Activated T-cell treated with anti-CD3 and anti-CD28 coated beads for 4 hours (primary cell): ENCODE results near the gene CHRM4.
A peak's percentile ranks its signal among the peaks of the same experiment; 100 is the strongest.

ENCODE experiments used
- DNase-seq: peaks from one replicate; pipeline ENCODE4 v3.0.0-alpha.2; 2020

The CHRM4 gene

DNA sequence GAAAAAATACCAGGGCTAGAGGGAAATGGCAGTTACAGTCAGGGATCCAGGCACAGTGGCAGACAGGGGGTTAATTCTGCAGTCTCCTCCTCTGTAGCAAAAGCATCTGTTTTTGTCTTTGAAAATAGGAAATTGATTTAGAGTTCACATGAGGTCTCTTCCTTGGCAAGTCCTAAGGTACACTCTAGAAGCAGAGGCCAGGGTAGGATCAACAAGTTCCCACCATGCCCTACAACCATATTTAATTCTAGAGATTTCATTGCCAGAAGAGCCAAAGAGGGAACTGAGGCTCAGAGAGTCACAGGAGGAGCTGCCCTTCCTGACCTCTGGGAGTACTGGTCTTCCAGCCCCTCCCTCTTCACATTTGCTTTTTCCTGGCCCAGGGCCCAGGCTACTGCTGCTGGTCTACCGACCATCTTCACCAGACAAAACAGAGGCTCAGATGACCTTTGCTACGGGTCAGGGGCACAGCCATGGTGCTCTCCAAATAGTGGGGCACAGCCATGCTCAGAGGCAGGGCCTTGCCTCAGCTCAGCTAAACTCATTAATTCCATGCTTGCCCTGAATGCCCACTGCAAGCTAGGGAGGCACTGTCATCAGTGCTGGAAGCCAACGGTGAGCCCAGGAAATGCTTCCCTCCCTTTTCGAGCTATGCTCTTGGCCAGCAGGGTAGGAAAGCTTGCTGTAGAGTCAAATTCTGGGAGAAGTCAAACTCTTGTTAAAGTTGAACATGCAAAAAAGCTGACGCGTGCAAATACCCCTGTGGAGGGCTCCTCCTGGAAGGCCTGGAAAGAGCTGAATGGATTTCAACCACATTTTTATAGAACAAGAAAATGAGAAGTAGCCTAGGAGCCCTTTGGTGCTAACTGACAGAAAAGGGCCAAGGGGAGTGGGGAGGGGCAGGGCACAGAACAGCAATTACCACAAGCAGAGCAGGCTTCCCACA, 11.7 kb upstream of the CHRM4 start:
- DNase-seq, result no peak

DNA sequence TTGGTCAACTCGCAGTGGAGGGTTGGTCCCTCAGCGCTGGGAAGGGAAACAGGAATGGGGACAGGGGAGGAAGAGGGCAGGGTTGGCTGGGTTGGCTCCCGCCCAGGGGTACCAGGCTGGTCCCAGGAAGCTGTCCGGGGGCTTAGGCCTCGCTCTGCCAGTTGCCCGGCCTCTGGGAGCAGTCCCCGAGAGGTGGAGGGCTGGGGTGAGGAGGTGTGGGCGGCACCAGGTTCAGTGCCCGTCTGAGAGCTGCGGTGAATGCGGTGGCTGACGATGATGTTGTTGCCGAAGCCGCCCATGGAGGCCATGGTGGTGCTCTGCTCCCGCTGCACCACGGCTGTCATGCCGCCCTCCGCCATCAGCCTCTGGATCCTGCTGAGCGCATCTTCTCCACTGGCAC, 6.0 kb upstream of the CHRM4 start:
- no peak for DNase-seq

DNA sequence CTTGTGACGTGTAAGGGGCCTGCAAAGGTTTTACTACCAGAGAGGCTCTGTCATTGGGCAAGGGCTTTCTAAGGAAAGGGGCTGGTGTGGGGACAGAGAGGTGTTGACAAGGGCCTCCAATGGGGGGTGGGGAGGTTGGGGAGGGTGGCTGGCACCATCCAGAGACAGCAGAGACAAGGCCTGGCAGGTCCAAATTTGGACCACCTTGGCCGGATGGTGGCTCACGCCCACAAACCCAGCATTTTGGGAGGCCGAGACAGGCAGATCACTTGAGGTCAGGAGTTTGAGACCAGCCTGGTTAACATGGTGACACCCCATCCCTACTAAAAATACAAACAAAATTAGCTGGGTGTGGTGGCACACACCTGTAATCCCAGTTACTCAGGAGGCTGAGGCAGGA, 2.2 kb upstream of the CHRM4 start:
- DNase-seq, result no peak

DNA sequence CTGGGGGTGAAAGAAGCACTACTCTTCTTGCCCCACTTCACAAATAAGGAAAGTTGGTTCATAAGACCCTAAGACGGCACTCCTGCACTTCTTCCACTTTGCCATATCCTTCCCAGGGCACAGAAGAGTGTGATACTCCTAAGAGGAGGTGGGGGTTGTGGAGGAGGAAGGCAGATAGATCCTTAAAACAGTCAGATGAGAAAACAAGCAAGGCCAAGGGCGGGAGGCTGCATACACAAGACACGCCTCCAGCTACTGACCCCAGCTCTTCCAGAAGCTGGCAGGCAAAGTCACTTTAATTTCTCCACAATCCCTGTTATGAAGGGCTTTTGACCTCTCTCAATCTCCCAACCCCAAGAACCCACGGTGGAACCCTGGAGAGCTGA, 1.6 kb upstream of the CHRM4 start:
- no peak for DNase-seq

DNA sequence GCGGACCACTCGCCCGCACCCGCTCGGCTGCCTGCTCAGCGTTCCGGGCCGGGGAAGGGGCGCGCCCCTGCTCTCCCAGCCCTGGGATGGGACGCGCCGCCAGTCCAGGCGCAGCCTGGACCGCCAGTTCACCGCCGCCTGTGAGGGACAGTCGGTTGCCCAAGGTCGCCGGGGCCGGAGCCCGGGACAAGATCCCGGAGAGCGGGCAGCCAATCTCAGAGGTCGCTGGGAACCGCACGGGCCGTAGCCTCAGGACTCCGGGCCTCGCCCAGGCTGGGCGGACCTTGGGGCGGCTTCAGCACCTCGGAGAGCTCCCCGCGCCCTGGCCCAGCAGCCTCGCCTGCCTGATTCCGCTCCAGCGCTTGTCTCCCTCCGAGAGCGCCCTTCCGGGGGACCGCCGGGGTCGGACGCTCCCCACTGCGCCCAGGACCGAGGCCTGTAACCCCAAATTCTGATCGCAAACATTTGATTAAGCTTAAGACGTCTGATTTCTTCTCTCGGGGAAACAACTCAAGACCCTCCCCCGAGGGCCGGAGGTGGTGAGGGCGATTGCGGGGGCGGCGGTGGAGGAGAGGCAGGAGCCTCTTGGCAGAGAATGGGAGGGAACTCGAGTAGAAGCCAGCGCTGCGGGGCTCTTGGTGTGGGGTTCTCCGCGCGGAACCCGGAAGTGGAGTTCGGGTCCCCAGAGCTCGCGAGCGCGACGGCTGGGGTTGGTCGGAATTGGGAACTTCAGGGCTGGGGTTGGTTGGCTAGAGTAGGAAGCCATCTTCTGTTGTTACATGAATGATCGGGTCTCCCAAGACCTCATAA, 1.1 kb upstream of the CHRM4 start:
- DNase-seq, result peak; percentile 55

DNA sequence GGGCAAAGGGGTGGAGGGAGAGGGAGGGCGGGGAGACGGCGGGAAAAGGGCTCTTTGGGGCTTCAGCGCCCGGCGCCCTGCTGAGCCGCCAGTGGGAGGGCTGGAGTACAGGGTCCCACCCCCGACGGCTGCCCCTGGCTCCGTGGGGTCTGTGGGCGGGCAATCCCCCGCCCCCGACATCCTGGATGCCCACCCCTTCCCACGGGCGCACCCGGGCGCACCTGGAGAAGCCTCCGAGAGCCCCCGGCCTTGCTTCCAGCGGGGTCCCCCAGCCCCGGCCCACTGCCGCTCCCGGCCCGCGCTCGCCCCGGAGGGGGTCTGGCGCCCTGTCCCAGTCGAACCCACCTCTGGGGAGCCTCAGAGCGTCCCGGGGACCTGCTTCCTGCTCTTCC, 394 bp downstream of the CHRM4 start:
- DNase-seq, result no peak

DNA sequence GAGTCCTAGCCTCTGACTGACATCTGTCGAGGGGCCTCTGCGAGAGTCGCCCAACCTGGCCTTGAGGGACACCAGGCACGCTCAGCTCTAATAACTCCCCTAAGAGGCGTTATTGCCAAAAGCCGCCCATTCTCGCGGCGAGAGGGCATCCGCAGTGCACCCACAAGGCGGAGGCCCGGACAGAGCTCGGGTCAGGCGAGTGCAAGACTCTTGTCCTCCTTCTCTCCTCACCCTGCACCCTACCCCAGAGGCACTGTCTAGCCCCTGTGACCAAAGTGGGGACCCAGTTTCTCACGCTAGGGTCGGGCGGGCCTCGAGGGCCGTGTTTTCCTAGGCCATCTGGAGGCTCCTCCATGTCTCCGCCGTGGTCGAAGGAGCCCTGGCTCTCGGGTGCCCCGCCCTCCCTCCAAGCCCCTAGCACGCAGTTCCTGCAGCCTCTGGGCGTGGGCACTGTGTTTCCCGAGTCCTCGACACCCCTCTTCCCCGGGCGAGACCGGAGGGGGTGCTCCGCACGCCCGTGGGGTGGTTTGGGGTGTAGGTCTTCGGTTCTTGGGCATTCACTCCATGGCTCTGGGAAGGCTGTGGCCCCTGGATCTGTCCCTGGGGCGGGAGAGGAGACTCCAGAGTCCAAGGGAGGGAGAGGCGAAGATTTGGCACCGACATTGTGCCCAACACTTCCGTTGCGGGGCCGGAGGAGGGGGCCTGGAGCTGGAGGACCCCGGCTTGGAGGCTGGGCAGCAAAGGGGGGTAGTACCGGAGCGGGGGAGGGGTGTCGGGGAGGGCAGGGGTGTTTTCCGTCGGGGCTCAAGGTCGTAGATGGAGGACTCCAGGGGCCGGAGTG, 1.0 kb downstream of the CHRM4 start:
- no peak for DNase-seq

DNA sequence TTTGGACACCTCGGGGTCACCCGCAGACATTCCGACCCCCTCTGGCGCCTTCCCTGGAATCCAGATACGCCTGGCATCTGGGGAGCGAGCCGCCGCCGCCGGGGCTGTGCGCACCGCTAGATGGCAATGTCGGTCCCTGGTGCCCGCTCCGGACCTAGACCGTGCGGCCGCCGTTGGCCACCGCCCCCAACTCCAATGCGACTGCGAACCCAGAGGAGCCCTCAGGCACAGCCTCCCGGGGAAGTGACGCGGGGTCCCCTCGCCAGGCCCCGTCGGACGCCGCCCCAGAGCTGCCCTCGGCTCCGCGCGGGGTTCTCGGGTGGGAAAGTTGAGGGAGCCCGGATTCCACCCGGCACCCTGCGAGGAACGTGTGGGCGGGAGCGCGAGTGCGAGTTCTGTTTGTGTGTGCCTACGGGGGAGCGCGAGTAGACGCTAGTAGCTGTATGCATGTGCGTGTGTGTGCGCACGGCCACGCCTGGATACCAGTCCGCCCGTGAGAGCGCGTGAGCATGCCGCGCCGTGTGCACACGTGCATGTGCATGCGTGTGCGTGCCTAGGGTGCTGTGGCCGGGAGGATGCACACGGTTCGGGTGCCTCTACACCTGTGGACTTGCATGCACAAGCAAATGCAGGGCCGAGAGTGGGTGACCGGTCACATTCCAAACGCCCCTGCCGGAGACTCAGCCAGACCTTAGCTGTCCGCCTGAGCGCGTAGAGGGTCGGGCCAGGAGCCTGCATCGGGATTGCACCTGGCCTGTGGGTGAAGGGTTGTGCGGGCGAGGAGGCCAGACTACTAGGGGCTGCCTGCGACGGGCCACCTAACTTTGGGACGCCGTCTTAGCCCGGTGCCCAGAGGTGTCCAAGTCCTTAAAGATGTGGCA, 1.9 kb downstream of the CHRM4 start:
- no peak for DNase-seq

DNA sequence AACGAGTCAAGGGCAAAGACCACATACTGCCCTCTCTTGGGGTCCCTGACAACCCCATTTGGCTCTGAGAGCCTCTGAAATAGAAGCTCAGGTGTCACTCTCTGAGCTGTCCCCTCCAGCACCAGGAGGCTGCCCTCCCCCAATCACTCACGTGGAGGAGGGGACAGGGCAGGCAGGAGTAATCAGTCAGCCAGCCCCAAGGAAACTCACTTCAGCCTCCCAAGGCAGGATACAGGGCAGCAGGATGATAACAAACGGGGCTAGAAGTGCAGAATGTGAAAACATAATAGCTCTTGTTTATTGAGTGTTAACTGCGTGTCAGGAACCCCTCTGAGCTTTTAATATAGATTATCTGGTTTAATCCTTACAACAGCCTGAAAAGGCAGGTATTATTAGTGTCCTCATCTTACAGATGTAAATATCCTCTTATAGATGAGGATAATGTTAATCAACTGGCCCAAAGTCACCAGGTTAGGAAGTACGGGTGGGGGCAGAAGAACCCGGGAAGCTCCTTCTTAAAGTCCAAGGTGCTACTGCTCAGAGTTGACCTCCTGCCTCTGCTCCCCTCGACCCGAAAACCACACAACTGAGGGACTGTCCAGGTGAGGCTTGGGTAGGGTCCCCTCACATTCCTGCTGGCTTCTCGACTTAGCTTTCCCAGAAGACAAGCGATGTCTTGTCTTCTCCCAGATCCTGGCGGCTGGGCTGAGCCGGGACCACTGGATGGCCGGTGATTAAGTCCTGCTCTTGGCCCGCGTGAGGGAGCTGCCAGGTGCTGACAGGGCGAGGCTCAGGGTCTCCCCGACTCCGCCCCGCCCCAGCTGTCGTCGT, 2.7 kb downstream of the CHRM4 start:
- DNase-seq, result no peak

DNA sequence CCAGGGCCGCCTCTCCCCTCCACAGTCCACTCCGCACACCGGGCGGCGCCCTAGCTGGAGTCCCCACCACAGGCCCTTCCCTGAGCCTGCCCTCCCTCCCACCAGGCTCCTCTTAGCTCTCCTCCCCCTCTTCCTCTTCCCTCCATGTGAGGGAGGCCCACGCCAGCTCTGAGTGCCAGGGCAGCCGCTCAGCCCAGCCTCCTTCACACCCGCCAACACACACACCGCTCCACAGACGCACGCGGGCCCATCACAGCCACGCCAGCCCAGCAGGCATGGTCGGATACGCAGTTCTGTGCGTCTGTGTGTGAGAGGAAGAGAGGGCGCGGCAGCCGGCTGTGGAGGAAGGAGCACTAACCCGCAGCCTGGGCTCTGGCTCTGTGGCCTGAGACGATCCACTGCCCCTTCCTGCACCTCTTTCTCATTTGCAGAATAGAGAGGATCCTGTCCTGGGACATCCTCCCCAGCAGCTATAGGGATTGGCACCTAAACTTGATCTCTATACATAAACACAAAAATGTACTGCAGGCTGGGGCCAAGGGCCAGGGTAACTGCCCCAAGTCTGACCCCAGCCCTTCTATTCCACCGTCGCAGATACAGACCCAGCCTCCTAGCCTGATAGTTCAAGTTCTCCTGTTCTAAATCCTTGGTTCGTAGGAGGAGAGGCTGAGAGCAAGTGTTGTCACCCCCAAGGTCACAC, 3.5 kb downstream of the CHRM4 start:
- no peak for DNase-seq

DNA sequence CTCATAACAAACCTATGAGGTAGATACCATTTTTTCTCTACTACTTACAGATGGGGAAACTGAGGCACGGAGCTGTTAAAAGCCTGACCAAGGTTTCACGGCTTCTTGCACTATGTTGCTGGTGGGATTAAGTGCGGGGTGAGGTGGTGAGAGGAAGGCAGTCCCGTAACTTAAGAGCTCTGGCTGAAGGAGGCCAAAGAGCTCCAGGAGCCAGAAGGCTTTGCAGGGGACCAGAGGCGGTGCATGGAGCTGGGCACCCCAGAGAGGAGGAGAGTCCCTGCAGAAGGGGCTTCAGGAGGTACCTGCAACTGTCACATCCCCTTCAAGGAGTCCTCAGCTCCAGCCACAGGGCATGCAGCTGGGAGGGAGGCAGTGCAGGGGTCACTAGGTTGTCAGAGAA, 4.1 kb downstream of the CHRM4 start:
- DNase-seq, result no peak

DNA sequence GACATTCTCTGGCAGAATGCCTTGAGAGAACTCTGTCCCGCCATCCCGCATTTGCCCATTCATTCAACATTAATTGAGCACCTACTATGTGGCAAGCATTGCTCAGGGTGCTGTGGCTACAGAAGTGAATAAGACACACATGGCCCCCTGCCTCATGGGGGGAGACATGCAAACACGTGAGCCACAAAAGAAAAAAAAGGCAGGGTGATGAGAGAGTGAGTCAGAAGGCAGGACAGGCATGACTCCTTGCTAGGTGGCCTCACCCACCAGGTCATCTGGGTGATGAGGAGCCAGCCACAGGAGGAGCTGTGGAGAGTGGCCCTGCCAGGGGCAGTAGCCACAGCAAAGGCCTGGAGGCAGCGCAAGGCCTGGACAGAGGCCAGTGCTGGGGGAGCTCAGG, 4.9 kb downstream of the CHRM4 start:
- no peak for DNase-seq

DNA sequence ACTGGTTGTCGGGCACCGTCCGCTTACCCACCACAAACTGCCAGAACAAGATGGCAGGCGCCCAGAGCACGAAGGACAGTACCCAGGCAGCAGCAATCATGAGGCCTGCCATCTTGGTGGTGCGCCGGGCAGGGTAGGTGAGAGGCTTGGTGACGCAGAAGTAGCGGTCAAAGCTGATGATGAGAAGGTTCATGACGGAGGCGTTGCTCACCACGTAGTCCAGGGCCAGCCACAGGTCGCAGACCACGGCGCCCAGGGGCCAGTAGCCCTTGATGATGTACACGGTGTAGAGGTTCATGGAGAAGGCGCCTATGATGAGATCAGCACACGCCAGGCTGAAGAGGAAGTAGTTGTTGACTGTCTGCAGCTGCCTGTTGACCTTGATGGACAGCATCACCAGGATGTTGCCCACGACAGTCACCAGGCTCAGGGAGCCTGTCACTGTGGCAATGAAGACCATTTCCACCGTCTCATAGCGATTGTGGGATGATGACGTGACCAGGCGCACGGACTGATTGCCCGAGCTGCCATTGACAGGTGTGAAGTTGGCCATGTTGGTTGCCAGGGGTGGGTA, 5.5 kb downstream of the CHRM4 start:
- DNase-seq, result no peak

DNA sequence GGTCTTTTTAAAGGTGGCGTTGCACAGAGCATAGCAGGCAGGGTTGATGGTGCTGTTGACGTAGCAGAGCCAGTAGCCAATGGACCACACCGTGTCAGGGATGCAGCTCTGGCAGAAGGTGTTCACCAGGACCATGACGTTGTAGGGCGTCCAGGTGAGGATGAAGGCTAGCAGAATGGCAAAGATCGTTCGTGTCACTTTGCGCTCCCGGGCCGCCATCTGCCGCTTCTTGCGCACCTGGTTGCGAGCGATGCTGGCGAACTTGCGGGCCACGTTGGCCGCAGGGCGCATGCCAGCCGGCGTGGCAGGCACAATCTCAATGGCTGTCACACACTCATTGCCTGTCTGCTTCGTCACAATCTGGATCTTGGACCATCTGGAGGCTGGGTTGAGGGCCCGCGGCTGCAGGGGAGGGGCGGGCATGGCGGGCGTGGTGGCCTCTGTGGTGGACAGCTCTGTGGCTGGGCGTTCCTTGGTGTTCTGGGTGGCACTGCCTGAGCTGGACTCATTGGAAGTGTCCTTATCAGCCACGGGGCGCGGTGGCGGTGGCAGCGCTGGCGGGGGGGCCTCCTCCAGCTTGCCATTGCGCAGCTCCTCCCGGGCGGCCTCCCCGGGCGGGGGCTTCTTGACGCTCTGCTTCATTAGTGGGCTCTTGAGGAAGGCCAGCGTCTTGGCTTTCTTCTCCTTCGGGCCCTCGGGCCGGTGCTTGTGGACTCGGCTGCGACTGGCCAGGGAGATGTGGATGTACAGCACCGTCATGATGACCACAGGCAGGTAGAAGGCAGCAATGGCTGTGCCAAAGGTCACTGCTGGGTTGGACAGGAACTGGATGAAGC, 6.2 kb downstream of the CHRM4 start:
- no peak for DNase-seq

DNA sequence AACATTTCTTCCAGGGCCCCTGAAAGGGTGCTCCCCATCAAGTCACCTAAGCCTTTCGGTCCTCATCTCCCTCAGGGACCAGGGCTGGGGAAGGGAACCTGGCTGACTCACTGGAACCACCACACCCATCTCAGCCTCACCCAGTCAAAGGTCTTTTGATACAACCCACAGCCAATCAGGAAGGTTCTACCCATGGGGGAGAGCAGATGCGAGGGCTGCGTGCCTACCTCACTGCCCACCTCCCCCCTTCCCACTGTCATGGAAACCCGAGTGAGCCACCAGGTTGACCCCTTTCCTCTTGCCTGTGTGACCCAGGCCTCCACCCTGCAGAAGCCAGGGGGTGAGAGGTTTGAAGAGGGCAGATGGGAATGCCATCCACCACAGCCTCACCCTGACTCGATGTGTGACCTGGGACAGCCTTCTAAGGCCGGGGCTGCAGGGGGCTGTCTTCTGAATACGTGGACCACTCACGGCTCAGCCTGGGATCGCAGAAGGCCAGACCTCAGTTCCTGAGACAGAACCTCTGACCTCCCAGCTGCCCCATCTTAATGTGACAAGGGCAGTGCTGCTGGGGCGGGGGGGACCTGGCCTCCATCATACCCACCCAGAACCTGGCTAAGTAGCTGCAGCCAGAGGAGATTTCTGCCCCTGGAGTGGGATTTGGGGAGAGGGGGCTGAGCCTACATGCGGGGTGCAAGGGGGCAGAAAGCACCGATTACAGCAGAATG, 7.4 kb downstream of the CHRM4 start:
- no peak for DNase-seq

DNA sequence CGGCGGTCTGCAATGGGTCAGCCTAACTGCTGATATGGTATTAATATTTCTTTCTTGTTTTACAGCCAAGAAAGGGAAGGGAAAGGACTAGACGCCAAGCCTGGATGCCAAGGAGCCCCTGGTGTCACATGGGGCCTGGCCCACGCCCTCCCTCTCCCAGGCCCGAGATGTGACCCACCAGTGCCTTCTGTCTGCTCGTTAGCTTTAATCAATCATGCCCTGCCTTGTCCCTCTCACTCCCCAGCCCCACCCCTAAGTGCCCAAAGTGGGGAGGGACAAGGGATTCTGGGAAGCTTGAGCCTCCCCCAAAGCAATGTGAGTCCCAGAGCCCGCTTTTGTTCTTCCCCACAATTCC, 8.2 kb downstream of the CHRM4 start:
- no peak for DNase-seq

DNA sequence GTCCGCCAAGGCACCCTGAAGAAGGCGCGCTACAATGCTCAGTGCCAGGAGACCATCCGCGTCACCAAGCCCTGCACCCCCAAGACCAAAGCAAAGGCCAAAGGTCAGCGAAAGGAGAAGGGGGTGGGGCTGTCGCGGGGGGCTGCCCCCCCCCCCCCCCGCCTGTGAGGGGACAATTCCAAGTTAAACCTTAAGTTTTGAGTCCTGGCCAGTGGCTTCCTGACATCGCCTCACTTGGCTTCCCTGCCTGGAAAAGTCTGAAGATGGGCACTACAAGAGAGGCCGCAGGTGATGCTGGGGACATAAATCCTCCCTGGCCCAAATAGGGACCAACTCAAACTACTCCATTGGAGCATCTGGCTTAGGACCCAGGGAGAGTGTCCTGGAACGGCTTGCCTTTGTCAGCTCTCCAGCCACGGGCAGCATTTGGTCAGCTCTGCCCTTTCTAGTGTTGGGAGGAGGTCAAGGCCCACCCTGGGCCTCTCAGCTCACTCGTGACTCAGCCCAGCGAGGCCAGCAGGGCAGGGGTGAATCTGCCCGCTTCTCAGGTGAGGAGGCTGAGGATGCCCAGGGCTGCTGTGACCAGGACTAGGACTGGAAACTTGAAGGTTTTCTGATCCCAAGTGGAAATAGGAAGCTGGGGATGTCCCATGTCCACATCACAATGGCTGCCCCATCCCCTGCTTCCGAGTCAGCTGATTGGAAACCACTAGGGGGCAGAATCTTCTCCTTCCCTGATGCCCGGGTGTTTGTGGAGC, 8.8 kb downstream of the CHRM4 start:
- DNase-seq, result no peak
